Heart right ventricle (tissue), 16 donors: ENCODE results near the gene HTD2. TPM values are rescaled to one million over a fixed set of nuclear protein-coding genes. Genes with fewer than 3 reads are reported as not detected.

ENCODE experiments used
- ATAC-seq, 8 donors: fragments of 200-7000 bp; cut with Tn5 transposase; one replicate each; pipeline ENCODE4 v1.9.1; 2020; ENCODE audit warnings: mild to moderate bottlenecking in 8 of 8, moderate library complexity in 8 of 8, moderate number of reproducible peaks in 1 of 8
- DNase-seq, 2 donors: peaks; one replicate each; pipeline ENCODE4 v3.0.0-alpha.2; 2020
- H3K27ac ChIP-seq, 10 donors: fragments of 200-600 bp; sonication (generic) in 2 of 10; one replicate each; pipeline versions ENCODE4 v1.5.0 to v1.8.0; 2020 to 2022; ENCODE audit warnings: mild to moderate bottlenecking in 3 of 10
- H3K27me3 ChIP-seq, 7 donors: fragments of 200-600 bp; one replicate each; pipeline ENCODE4 v1.8.0; 2021 to 2022; ENCODE audit warnings: mild to moderate bottlenecking in 2 of 7
- H3K36me3 ChIP-seq, 9 donors: fragments of 200-600 bp; sonication (generic) in 1 of 9; one replicate each; pipeline versions ENCODE4 v1.5.0 to v1.8.0; 2020 to 2022; ENCODE audit warnings: mild to moderate bottlenecking in 2 of 9
- H3K4me1 ChIP-seq, 9 donors: fragments of 200-600 bp; sonication (generic) in 1 of 9; one replicate each; pipeline versions ENCODE4 v1.5.0 to v1.8.0; 2020 to 2022; ENCODE audit warnings: mild to moderate bottlenecking in 4 of 9
- H3K4me3 ChIP-seq, 10 donors: fragments of 200-600 bp; sonication (generic) in 2 of 10; one replicate each; pipeline versions ENCODE4 v1.5.0 to v1.8.0; 2020 to 2022; ENCODE audit warnings: mild to moderate bottlenecking in 7 of 10, moderate library complexity in 2 of 10
- H3K9me3 ChIP-seq, 11 donors: fragments of 200-600 bp in 10 of 11; sonication (generic) in 2 of 11; one replicate each; pipeline versions ENCODE4 v1.5.0 to v1.8.0; 2013 to 2022; ENCODE audit warnings: mild to moderate bottlenecking in 2 of 11, control low read depth in 1 of 11, moderate library complexity in 1 of 11
- CTCF ChIP-seq, 9 donors: fragments of 200-600 bp; sonication (generic) in 2 of 9; IDR thresholded peaks; one replicate each; pipeline versions ENCODE4 v1.5.0 to v1.8.0; 2021 to 2022; ENCODE audit warnings: antibody characterized with exemption in 9 of 9, mild to moderate bottlenecking in 5 of 9, moderate library complexity in 1 of 9
- WGBS, 2 donors: extraction: QIAGEN DNeasy Blood & Tissue Kit; methylation state at CpG; one replicate each; pipeline ENCODE4 v1.1.7; 2013; ENCODE audit warnings: inconsistent platforms in 1 of 2; 5-methylcytosine and 5-hydroxymethylcytosine counted together
- intact Hi-C, 10 donors: fragments of 100-400 bp; cut with DNase I; formaldehyde crosslinking; loops; one replicate each; pipeline versions ENCODE4 v1.11.1 to v1.14.2; 2022
- polyA plus RNA-seq, 2 donors: library from polyadenylated mRNA; stranded (reverse); fragments of 200-250 nt; gene quantifications; one replicate each; pipeline ENCODE4 v1.2.3, GENCODE V29; 2013
- total RNA-seq, 10 donors: library from RNA; stranded (reverse); fragmentation: NEBNext Ultra II Directional in 3 of 10; extraction: Animal tissue kit (Norgen Biotek cat#: 25700) in 3 of 10; gene quantifications; one replicate each; pipeline versions ENCODE4 v1.2.1 to v1.2.4, GENCODE V29; 2021 to 2023
- donor health status: Arrhythmogenic right ventricular cardiomyopathy.
- donor health status: ischemic (EF 13 %, LVEDD 7.1; RV severe dilation, severe dysfunction).
- donor health status: healthy with polysubstance abuse.
- donor health status: DM: no; HTN: yes; CAD: no.
- donor health status: DM: no; HTN: no; CAD: no.
- donor health status: ischemic (EF 25% LVEDD 6.9; RV normal size, moderate dysfunction).
- donor health status: ischemic (EF 25% LVEDD 5.7; RV mildly dilated, moderate dysfunction).
- donor health status: healthy.
- donor health status: DM: yes; HTN: yes; CAD: no.
- donor health status: Ischemic cardiomyopathy.
- donor health status: ischemic (EF 35%, LVEDD 5.7; RV mildly dilated, moderate dysfunction).
- donor health status: nonischemic (EF 11% LVEDD 7.7; RV severe dilation, severe dysfunction).
- donor health status: DM: yes; HTN: yes; CAD: no.
- donor health status: PGD.
- donor health status: ischemic (EF 29% LVEDD 5.4; RV normal size, mild dysfunction).
- donor health status: nonischemic (EF 23%, LVEDD 6.1; RV moderate dilation, normal function).

The HTD2 gene
- total and polyA plus RNA-seq, 12 donors = 2.4 to 19.5 (median 12.7) TPM

- H3K4me3 ChIP-seq = no peak overlapping the region
- no peaks in the 10 kb centered on the region for H3K27me3 ChIP-seq
- no peak for TF ChIP-seq CTCF (IDR thresholded peaks at IDR 0.05)
- H3K4me1 ChIP-seq = peaks cover 0 to 62% (median 0%) of the 10 kb centered on the region in 9 donors
- WGBS, 2 donors = 83% methylated on average over 7 of the region's 7 CpGs
- DNase-seq (no peak), ATAC-seq (peak in 1 of 8 donors; percentile 11)
- H3K9me3 ChIP-seq = no peaks in the 10 kb centered on the region
- H3K27ac ChIP-seq = peak overlapping the region in 1 of 10 donors; percentile 55
- peaks cover 0 to 5% (median 0%) of the 10 kb centered on the region in 9 donors for H3K36me3 ChIP-seq
- intact Hi-C loops = loop anchor here in 1 of 10 donors (10.0 kb wide), 1 partner anchor 145 kb away; the partner anchor contains the start of gene KCTD6
These were observed 43.7 kb downstream of the HTD2 start for GRCh38 chr3:58349792-58350626.

GRCh38 chr3:58350627-58351013, 44.3 kb downstream of the HTD2 start:
- H3K4me3 ChIP-seq = no peak overlapping the region
- WGBS, 2 donors = 90 to 95% methylated on average over 2 of the region's 2 CpGs
- peak in 4 of 8 donors; percentile 38 to 48 (median 46) for ATAC-seq

GRCh38 chr3:58351920-58352319, 45.6 kb downstream of the HTD2 start:
- no peaks in the 10 kb centered on the region for H3K9me3 ChIP-seq
- intact Hi-C loops = loop anchor here in 1 of 10 donors (10.0 kb wide), 1 partner anchor 143 kb away; the partner anchor contains the start of gene KCTD6
- H3K4me1 ChIP-seq = peaks cover 0 to 81% (median 9%) of the 10 kb centered on the region in 9 donors
- DNase-seq = no peak
- H3K4me3 ChIP-seq = no peak overlapping the region
- 79 to 85% methylated on average over 3 of the region's 3 CpGs for WGBS, 2 donors
- H3K27ac ChIP-seq = no peak overlapping the region
- H3K36me3 ChIP-seq = peaks cover 0 to 5% (median 0%) of the 10 kb centered on the region in 9 donors
- no peaks in the 10 kb centered on the region for H3K27me3 ChIP-seq
- TF ChIP-seq CTCF (IDR thresholded peaks at IDR 0.05) = no peak
- ATAC-seq = peak in 2 of 8 donors; percentile 9 to 42

More at GRCh38 chr3:58350627-58351013, 44.3 kb downstream of the HTD2 start:
- no peak for TF ChIP-seq CTCF (IDR thresholded peaks at IDR 0.05)
- peaks cover 0 to 68% (median under 1%) of the 10 kb centered on the region in 9 donors for H3K4me1 ChIP-seq
- no peaks in the 10 kb centered on the region for H3K9me3 ChIP-seq
- H3K27me3 ChIP-seq = no peaks in the 10 kb centered on the region
- no peak for DNase-seq
- H3K27ac ChIP-seq = peak overlapping the region in 1 of 10 donors; percentile 55
- peaks cover 0 to 5% (median 0%) of the 10 kb centered on the region in 9 donors for H3K36me3 ChIP-seq
- intact Hi-C loops = loop anchor here in 1 of 10 donors (10.0 kb wide), 1 partner anchor 144 kb away; the partner anchor contains the start of gene KCTD6

GRCh38 chr3:58352626-58353025, 46.3 kb downstream of the HTD2 start:
- TF ChIP-seq CTCF (IDR thresholded peaks at IDR 0.05) = no peak
- Histone ChIP-seq H3K9me3 (no peaks in the 10 kb centered on the region), H3K4me1 (peaks cover 0 to 89% (median 9%) of the 10 kb centered on the region in 9 donors), H3K4me3 (no peak overlapping the region), H3K36me3 (peaks cover 0 to 5% (median 0%) of the 10 kb centered on the region in 9 donors), H3K27me3 (no peaks in the 10 kb centered on the region), H3K27ac (no peak overlapping the region)
- DNase-seq (no peak), ATAC-seq (no peak)
- WGBS, 2 donors = 87% methylated on average over 6 of the region's 6 CpGs
- intact Hi-C loops = loop anchor here in 1 of 10 donors (10.0 kb wide), 1 partner anchor 142 kb away; the partner anchor contains the start of gene KCTD6
